ENCODE data around the gene SFRP5.

SFRP5 gene

DNA sequence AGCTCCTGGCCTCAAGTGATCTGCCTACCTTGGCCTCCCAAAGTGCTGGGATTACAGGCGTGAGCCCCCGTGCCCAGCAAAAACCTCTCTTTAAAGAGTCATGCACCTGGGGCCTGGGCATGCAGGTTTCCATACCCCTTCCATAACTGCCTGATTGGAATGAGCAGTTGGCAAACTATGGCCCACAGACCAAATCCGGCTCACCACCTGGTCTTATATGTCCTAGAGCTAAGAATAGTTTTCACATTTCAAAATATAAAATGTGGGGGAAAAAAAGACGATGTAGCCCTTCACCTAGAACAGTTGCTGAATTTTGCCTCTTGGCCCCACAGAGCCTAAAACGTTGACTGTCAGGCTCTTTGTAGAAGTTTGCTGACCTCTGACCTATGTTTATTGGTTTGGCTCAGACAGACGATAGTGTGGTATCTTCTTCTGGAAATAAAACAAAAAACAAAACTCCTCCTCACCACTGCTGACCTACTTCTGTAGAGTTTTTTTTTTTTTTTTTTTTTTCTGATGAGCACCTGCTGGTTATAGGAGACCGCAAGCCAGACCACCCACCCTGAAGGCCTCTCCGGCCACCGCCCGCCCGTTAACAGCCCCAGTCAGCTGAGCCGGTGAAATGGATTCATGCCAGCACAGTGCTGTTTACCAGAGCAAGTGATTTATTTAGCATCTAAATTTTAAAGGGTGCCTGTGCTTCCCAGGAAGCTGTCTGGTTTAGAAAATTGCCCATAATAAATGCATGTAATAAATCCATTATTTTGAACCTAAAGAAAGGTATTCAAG is 33.5 kb upstream of the SFRP5 start:
- Histone ChIP-seq H3K27ac (no peak overlapping the region), H3K4me1 (ENCODE audit: control insufficient read depth in 1 of 2, insufficient read depth in 1 of 2, low read depth in 1 of 2, low read length in 1 of 2) (no peaks in the 10 kb centered on the region), H3K27me3 (peaks cover 31% of the 10 kb centered on the region), H3K4me3 (ENCODE audit: low read depth in 1 of 2, low read length in 1 of 2) (no peak overlapping the region), H3K9me3 (no peaks in the 10 kb centered on the region), H3K36me3 (no peaks in the 10 kb centered on the region)
- TF ChIP-seq, protein P1, sequence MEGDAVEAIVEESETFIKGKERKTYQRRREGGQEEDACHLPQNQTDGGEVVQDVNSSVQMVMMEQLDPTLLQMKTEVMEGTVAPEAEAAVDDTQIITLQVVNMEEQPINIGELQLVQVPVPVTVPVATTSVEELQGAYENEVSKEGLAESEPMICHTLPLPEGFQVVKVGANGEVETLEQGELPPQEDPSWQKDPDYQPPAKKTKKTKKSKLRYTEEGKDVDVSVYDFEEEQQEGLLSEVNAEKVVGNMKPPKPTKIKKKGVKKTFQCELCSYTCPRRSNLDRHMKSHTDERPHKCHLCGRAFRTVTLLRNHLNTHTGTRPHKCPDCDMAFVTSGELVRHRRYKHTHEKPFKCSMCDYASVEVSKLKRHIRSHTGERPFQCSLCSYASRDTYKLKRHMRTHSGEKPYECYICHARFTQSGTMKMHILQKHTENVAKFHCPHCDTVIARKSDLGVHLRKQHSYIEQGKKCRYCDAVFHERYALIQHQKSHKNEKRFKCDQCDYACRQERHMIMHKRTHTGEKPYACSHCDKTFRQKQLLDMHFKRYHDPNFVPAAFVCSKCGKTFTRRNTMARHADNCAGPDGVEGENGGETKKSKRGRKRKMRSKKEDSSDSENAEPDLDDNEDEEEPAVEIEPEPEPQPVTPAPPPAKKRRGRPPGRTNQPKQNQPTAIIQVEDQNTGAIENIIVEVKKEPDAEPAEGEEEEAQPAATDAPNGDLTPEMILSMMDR (IDR thresholded peaks at IDR 0.05) = no peak

DNA sequence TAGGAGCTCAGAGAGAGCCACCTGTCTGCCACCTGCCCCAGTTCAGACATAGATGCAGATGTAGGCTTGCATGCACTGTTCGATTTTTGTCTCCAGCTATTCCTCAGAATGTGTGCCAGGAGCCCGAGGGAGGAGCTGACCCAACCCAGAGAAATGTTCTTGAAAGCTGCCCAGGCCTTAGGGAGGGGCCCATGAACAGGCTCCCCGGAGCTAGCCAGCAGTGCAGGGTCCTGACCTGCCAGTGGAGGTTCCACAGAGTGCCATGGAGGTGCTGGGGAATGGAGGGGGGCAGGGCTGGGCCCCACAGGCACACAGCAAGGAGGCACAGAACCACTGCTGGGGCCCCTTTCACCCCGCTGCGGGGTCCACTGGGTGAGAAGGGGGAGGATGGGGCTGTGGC is 29.6 kb upstream of the SFRP5 start:
- TF ChIP-seq, protein P1 (IDR thresholded peaks at IDR 0.05) = no peak
- no peaks in the 10 kb centered on the region for H3K9me3 ChIP-seq

DNA sequence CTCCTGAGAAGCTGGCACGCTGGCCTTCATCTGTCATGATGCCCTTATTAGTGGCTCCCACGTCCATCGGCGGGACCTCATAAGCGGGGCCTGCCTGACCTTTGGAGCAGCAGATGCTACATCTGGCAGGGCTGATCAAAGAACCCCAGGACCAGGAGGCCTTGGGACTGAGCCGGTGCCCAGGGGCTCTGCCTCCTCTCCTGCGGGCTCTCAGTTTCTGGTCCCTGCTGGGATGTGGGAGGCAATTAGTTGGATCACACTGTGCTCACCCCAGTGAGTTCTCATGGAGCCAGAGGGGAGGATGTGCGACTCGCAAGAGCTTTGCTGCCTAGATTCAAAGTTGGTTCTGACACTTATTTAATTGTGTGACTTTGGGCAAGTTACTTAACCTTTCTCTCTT is 28.7 kb upstream of the SFRP5 start:
- H3K27me3 ChIP-seq = peaks cover 74% of the 10 kb centered on the region
- H3K27ac ChIP-seq = no peak overlapping the region
- no peak overlapping the region for H3K4me3 ChIP-seq (ENCODE audit: low read depth in 1 of 2, low read length in 1 of 2)
- no peaks in the 10 kb centered on the region for H3K36me3 ChIP-seq
- TF ChIP-seq, protein P1 (IDR thresholded peaks at IDR 0.05) = no peak
- no peaks in the 10 kb centered on the region for H3K4me1 ChIP-seq (ENCODE audit: control insufficient read depth in 1 of 2, insufficient read depth in 1 of 2, low read depth in 1 of 2, low read length in 1 of 2)
- H3K9me3 ChIP-seq = no peaks in the 10 kb centered on the region

More for the DNA sequence above, 29.6 kb upstream of the SFRP5 start:
- H3K36me3 ChIP-seq = no peaks in the 10 kb centered on the region
- no peak overlapping the region for H3K27ac ChIP-seq
- H3K4me3 ChIP-seq (ENCODE audit: low read depth in 1 of 2, low read length in 1 of 2) = no peak overlapping the region
- H3K27me3 ChIP-seq = peaks cover 64% of the 10 kb centered on the region
- H3K4me1 ChIP-seq (ENCODE audit: control insufficient read depth in 1 of 2, insufficient read depth in 1 of 2, low read depth in 1 of 2, low read length in 1 of 2) = no peaks in the 10 kb centered on the region

DNA sequence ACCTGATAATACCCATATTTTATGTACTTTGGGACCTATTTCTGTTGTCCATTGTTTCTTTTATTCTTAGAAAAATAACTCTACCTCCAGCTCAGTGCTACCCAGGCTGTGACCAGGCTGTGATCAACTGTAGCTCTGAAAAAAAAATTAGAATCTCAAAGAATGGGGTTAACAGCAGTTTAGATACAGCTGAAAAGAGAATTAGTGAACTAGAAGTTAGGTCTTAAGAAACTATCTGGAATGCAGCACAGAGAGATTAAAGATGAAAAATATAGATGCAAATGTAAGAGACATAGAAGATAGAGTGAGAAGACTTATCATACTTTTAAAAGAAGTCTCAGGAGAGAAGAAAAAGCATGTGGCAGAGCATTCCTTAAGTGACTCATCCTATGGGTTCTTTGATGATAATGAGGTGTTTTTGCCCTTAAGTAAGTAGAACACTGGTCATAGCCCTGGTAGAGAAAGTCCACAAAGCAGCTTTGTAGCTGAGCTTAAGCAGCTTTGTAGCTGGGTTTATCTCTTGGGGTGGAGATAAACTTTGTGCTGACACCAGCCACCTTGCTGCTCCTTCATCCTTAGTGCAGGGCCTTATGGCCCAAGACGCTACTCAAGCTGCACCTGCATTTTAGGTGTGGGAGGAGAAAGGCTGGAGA is 27.3 kb upstream of the SFRP5 start:
- Histone ChIP-seq H3K4me1 (ENCODE audit: control insufficient read depth in 1 of 2, insufficient read depth in 1 of 2, low read depth in 1 of 2, low read length in 1 of 2) (no peaks in the 10 kb centered on the region), H3K27ac (no peak overlapping the region), H3K27me3 (peaks cover 77% of the 10 kb centered on the region), H3K36me3 (no peaks in the 10 kb centered on the region), H3K4me3 (ENCODE audit: low read depth in 1 of 2, low read length in 1 of 2) (no peak overlapping the region), H3K9me3 (no peaks in the 10 kb centered on the region)
- TF ChIP-seq, protein P1 (IDR thresholded peaks at IDR 0.05) = no peak

DNA sequence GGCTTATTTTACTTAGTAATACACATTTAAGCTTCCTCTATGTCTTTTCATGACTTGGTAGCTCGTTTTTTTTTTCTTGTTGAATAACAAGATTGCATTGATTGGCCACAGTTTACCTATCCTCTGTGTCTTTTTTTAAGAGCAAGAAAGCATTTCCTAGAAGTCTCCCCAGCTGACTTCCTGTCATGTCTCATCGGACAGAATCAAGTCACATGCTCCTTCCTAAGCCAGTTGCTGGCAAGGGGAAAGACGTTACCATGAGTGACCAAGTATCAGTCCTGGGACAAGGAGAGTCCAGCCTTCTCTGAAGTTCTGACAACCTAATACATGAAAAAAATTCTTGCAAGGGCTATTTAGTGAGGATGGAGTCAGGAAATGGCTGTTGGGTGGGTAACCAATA is 24.9 kb upstream of the SFRP5 start:
- Histone ChIP-seq H3K36me3 (no peaks in the 10 kb centered on the region), H3K9me3 (no peaks in the 10 kb centered on the region), H3K4me1 (ENCODE audit: control insufficient read depth in 1 of 2, insufficient read depth in 1 of 2, low read depth in 1 of 2, low read length in 1 of 2) (no peaks in the 10 kb centered on the region), H3K4me3 (ENCODE audit: low read depth in 1 of 2, low read length in 1 of 2) (no peak overlapping the region), H3K27me3 (peaks cover 72% of the 10 kb centered on the region), H3K27ac (no peak overlapping the region)
- TF ChIP-seq, protein P1 (IDR thresholded peaks at IDR 0.05) = no peak

Data from neutrophil (primary cell).